Measurements from ENCODE around the gene SLC25A31. TPM values are rescaled to one million over a fixed set of nuclear protein-coding genes. Genes with fewer than 3 reads are reported as not detected.

The SLC25A31 gene
- total RNA-seq = not detected in 2 replicates

DNA sequence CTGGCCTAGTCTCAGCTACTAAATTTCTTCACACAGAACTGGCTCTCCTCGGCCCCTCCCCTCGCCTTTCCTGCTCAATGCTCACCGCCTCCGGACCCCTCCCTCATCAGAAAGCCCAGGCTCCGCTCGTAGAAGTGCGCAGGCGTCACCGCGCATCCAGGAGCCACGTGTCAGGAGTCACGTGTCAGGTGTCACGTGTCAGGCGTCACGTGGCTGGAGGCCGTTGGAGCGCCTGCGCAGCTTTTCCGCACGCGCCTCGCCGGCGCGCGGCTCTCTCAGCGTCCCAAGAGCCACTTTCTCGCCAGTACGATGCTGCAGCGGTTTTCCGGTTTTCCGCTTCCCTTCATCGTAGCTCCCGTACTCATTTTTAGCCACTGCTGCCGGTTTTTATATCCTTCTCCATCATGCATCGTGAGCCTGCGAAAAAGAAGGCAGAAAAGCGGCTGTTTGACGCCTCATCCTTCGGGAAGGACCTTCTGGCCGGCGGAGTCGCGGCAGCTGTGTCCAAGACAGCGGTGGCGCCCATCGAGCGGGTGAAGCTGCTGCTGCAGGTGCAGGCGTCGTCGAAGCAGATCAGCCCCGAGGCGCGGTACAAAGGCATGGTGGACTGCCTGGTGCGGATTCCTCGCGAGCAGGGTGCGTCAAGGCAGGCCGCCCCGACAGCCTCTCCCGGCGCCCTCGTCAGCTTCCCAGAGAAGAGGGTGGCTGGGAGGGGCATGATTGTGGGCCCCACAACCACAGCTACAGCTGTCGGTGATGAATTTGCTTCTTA lies at the start of gene SLC25A31:
Gene SLC25A31, plus strand, starts transcription at position 259 of the 772 bp plus-strand sequence. Its CDS starts 146 bp downstream, at position 405.

DNA sequence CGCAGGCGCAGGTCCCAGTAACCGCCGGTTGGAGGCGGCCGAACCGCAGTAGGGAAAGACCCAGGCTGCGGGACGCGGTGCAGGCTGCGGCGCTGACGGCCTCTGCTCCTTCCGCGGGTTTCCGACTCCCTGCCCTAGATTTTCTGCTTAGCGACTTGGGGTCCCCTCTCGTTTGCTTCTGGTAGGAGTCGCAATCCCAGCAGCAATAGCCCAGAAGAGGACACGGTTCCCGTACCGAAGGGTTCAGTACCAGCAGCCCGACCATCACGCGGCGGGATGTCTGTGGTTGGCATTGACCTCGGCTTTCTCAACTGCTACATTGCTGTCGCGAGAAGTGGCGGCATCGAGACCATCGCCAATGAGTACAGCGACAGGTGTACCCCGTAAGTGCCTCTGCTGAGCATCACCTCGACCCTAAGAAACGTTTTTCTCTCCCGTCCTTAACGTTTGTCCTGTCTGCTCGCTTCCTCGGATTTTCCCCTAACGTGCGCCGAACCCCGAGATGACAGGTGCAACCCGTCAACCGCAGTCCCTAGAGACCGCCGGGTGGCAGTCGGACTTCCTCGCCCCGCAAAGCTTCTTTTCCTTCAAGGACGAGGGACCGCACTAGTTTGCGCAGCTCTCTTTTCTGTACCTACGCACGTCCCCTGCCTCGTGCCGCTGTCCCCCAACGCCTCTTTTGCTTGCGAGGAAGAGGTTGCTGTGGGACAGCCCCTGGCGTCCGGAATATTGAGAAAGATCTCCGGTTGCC lies 52.2 kb downstream of the SLC25A31 start, which contains the start of gene HSPA4L:
Gene HSPA4L, plus strand, starts transcription at position 48 of the 751 bp plus-strand sequence. Its CDS starts 229 bp downstream, at position 277.

Other genes starting within 250 kb of the SLC25A31 start
- 1.5 and 2.3 TPM in 2 replicates for gene INTU, start 97.4 kb upstream of the SLC25A31 start, total RNA-seq
- 2.3 and 4.1 TPM in 2 replicates for gene HSPA4L, start 51.9 kb downstream of the SLC25A31 start, total RNA-seq
- 1.5 and 21.7 TPM in 2 replicates for gene PLK4, start 150.5 kb downstream of the SLC25A31 start, total RNA-seq
- gene MFSD8, start 234.8 kb downstream of the SLC25A31 start, total RNA-seq = 4.2 and 8.7 TPM in 2 replicates
- gene ABHD18, start 235.0 kb downstream of the SLC25A31 start, total RNA-seq = 4.9 and 6.1 TPM in 2 replicates